Right forelimb (tissue), 1 donor: ENCODE measurements around the gene GREM1.

ENCODE experiments used
- DNase-seq: peaks from one replicate; pipeline ENCODE4 v3.0.0-alpha.2; 2018

Gene GREM1

DNA sequence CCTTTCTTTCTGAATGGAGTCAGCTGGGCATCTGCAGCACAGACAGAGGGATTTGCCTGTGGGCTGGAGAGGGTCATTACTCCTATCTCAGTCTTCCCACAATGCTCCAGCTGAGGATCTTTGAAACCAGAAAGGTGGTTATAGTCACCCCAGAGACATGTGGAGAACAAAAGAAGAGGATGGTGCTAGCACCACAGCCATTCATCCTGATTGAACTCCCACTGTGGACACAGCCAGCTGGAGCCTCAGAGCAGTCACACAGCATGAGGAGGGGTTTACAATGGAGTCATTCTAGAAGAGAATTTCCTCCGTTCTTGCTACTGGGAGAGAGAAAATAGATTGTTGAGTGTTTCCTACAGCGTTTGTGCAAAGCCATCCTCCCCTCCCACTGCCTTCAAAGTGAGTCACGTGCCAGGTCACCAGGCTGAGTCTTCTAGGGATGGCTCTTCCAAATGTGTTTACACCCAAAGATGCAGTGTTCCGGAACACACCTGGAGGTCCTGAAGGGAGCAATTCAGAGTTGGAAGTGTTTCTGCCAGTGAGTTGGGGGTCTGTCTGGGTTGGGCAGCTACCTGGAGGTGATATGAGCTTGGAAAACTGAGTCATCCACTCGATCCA, 18.9 kb upstream of the GREM1 start:
- DNase-seq = no peak

DNA sequence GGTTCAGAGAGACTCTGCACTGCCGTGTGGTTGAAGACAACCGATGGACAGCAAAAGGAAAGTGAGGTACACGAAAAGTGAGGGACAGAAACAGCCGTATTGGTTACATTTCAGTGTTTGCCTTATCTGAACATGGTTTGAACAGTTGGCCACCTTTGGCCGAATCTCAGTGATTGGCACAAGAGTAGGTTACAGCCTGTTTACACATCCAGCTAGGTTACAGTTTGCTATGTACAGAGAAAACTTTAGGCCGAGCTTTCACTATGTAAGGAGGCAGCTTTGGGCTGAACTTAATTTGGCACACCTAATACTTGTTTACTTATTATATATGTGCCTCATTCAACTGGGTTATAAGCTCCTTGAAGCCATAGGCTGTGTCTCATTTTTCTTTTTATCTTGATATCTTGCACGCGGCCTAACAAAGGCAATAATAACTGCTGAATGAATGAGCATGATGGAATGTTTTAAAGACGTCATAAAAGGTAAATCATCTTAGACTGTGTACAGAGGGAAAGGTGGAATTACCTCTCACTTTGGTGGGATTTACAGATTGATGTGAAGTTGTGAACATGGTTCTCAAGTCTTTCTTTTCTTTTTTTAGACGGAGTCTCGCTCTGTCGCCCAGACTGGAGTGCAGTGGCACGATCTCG, 17.2 kb upstream of the GREM1 start:
- DNase-seq = no peak

DNA sequence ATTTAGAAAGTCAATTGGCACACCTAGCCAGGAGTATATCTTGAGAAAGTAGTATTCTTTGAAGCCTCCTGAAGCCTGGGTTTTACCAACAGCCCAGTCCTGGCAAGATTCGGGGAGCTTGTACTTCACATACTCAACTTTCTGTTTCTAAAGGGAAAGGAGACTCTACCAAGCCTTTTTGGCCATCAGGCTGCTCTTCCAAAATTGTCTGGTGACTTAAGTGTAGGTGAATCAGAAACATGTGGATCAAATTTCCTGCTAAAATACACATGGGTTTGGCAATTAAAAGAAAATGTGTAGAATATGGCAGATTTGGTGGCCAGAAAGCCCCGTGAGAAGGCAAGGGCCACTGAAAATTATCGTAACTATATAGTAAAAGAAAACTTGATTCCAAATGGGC, 15.9 kb upstream of the GREM1 start:
- no peak for DNase-seq

DNA sequence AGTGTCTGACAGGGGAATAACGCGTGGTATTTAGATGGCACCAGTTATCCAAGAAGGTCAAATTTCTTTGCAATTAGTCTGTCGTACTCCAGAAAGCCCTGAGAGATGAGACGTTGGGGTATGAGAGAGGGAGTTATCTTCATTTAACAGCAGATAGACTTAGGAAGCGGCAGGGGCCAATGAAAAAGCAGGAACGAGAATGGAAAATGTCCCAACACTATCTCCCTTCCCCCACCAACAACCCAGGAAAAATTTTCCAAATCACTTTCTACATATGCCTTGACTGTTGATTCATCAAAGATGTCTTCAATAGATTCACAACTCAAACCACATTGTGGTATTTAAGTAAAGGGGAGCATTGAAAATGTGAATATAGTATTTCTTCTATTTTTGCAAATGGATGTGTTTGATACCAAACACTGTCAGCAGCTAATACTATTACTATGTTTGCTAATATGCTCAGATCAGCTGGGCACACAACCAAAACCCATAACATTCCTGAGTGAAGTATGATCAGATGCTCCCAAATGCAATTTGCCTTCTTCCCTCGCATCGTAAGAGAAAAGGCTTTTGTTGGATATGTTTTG, 13.3 kb upstream of the GREM1 start:
- no peak for DNase-seq

DNA sequence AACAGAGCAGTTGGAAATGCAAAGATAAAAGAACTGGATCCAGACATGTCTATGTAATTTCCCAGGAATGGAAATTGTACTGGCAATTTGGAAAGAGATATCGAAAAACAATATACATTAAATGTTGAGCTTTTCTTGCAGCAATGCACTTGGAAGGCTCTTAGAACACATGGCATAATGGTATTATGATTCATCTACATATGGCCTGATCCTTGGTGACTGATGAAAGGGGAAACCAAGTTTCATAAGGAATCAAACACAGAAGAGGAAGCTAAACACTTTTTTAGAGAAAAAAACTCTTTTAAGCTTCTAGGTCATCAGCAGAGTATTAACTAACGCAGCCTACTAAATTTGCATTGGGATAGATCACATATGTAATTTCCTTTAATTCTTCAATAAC, 12.4 kb upstream of the GREM1 start:
- DNase-seq = no peak

DNA sequence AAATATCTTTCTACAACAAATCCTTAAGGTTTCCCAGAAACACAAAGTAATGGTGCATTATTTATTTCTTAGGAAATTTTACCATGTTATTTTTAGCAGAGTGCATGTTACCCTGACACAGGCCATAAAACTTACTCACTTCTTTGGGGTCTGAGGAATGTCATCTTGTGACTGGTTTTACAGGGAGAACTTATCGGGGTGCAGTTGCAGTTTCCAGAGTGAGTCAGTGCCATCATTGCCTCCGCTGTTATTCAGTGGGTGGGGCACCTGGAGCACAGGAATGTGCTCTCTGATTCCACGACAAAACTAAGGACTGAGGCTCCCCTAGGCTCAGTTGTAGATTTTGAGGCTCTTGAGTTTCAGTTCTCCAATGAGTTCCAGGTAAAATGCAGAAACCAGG, 11.1 kb upstream of the GREM1 start:
- no peak for DNase-seq

DNA sequence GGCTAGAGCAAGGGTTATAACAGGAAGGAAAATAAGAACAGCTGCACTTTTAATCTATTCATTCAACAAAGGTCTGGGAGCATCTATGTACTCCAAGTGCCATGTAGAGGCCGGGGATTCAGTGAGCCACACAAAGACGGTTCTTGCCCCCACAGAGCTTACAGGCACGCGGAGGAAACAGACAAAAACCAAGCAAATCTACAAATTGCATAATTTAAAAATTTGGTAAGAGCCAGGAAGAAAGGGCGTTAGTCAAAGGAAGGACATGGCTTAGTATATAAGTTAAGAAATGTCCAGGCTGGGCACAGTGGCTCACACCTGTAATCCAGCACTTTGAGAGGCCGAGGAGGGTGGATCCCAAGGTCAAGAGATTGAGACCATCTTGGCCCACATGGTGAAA, 10.4 kb upstream of the GREM1 start:
- DNase-seq = no peak

DNA sequence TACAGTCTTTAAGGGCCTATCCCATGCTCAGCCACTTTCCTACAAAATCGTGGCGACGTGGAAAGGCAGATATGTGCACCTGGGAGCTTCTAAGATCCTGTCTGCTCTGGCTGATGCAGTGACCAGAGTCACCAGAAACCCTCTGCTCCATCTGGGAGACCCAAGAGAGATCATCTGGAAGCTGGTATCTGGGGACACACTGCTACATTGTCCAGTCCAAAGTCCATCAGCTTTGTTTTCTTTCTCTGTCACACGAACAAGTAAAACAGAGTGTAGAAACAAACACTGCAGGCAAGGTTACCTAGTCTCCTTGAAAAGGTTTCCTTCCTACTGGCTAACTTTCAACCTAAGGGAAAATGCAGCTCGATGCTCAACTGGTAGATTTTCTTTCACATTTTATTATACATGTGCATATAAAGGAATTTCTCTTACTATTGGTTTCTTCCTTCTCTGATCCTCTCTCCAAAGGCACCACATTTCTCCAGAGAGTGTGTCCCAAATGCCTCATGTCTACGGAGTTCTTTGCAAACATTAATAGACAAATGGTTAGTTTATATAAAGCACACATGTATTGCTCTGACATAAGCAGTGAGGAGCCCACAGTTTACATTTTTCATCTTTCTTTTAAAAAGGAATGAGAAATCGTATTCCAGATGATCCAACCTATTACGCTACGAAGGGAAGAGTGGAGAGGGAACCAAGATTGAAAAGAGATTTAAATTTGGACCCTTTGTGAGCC, 8.3 kb upstream of the GREM1 start:
- DNase-seq = no peak

DNA sequence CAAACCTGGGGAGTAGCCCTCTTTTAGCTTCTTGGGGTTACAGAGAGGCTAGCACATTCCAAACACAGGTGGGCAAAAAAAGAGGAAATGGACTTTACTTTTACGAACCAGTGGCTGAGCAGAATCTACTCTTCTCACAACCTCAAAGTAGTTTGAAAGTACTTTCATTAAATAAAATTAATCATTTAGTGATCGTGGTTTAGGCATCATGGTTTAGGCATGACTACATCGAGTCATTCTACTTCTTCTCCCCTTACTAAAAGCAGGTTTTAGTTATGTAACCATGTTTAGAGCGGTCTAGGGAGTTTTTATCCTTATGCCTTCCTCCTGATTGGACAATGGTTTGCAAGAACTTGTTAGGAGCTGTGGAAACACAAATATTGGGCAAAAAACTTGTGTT, 2.5 kb upstream of the GREM1 start:
- no peak for DNase-seq

DNA sequence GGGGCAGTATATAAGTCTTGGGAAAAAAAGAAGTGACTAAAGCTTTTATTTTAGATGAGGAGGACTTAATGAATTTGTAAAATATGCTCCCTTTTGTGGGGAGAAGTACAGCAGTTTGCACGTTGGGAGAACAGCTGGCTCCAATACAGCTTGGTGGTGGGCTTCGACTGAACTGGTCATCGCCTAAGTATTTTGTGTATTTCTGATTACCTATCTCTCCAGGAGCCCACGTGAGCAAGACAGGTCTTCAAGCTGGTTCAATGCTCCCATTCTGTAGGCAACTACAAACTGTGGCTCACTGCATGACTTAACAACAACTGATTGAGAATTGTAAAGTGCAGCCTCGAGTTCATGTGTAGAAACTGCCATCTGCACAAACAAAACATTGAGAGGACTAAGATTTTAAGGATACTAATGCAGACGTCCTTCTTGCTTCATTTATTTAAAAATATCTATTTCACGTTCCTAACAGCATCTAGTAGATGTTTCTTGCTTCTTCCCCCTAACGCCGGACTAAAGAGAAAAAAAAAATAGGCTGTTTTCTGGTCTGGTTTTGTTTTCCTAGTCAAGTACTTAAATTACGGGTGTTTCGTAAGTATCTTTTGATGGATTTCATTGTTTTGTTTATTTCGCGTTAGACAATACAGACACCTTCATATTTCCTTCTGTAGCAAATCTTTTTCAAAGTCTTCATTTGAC, 1.4 kb upstream of the GREM1 start:
- no peak for DNase-seq

DNA sequence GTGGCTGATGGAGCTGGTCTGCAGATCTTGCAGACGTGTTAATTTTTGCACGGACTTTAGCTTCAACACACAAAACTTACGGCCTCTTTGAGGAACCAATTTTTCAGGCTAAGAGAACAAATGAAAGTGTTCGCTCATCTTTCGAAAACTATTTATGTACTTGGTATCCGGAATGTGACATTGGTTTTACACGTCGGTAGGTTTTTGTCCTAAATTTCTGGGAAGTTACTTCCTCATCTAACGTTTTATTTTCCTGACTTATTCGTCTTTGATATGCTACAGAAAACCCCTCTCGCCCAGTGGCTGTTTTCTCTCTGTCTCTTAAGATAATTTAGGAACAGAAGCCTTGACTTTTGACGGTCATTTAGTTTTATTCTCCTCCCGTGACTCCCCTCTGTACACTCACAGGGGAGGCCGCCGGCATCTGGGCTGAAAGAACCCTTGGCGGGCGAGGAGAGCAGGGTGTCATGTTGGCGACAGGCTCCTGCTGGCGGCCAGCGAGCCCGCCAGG, 834 bp upstream of the GREM1 start:
- DNase-seq = peak; percentile 53

DNA sequence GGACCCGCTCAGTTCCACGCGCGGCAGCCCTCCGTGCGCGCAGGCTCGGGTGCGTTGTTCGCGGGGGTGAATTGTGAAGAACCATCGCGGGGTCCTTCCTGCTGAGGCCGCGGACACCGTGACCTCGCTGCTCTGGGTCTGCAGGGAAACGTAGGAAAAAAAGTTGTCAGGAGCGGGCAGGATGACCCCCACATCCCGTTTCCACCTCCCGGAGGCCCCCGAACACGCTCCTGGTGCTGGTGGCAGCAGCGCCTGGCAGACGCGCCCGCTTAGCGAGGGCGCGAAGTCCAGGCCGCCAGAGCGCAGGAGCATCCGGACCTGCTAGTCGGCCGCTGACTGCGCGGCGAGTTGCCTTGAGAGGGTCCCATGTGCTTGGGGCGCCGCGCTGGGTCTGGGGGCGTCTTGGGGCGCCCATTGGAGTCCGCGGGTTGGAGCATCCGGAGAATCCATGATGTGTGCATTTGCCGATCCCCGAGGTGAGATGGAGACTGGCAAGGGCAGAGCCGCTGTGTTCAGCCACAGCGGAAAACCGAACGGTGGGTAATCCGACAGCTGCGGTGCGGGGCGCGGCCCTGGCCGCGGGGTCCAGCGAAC, 520 bp downstream of the GREM1 start:
- DNase-seq = peak; percentile 56

DNA sequence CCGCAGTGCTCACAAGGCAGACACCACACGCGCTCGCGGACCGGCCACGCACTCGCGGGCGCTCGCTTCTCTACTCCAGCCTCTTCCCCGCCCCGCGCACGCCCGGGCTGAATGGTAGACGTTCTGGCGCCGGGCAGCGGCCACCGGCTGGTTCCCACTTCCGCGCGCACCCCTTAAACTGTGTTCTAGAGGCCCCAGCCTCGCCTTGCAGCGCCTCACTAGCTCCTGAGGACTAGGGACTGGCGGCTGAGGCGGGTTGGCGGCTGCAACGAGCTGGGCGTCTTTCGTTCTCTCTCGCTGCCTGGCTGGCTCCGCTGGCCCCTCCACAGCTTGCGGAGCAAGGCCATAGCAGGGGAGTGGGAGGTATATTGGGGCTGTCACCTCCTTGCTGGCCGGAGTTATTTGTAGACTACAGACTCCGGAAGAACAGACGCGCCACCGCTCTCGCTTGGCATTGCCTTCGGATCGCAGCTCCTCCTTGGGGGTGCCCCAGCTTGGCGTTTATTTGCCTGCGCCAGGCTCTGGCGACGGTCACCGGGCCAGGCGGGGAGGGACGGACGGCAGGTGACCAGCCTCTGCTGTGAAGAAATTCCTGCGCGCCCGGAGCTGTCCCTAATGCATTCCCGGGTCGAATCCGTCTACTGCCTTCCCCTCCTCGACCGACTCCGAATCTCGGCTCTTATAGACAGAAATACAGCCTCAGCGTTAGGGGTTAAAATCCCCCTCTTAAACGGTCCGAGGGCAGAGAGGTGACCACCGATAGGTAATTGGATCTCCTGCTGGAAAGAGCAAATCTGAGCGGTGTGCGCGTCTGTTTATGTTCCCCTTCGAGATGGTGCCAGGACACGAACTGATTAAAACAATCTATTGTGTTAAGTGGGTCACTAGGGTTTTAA, 1.3 kb downstream of the GREM1 start:
- DNase-seq = peak; percentile 63

DNA sequence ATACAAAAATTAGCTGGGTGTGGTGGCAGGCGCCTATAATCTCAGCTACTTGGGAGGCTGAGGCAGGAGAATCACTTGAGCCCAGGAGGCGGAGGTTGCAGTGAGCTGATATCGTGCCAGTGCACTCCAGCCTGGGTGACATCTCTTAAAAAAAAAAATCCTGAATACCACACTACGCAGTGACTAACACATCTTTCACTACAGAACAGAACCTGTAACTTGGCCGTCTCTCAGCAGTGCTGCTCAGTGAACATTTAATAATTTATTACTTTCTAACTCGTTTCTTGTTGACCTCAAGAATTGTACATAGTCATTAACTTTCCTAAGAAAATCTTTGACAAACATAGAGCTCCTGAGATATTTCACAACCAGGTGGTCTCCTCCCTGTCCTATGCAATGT, 3.8 kb downstream of the GREM1 start:
- DNase-seq = no peak

DNA sequence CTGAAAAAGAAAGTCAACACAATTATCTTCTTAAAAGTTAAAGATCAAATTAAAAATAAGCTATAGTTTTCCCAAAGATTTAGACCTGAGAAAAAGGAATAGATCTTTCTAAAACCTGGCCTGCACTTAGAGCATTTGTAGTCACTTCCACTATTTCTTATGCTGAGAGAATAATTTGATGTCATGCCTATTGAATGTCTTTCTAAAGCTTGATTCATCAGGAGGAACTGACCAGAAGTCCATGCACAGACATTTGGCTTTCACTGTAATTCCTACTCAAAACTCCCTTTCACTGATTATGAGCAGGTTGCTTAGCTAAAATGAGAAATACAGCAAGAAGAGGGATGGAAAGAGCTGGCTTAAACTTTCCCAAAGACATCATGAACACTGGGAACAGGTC, 4.3 kb downstream of the GREM1 start:
- no peak for DNase-seq

DNA sequence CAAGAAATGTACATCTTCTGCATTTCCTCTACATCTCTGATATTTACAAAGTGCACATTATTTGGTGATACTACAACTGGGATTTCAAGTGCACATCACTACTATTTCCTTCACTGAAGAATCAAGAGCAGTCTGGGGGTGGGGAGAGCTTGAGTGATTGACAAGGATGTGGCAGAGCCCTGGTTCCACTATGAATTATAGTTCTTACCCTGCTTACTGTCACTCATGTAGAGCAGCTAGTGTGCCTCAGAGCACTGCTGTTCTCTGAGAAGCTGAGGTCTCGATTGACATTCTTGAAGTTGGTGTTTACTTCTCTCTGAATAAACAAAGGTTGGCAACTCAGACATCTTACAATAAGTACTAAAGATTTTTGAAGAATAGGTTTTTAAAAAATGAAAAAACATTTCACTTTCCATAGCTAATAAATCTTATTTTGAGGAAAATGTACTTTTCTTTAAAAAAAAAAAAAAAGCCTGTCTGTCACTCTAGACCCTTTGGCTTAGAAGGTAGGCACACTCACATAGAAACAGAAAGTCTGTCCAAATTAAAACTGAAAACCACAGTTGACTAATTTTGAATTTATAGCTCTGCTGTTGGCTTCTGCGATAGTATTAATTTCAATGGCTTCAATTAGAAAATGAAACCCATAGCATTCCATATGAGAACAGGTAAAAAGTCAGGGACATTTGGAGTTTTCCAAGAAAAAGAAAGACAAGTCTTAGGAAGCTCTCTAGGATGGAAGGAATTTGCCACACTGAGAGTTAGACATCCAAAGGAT, 5.6 kb downstream of the GREM1 start:
- DNase-seq = no peak

DNA sequence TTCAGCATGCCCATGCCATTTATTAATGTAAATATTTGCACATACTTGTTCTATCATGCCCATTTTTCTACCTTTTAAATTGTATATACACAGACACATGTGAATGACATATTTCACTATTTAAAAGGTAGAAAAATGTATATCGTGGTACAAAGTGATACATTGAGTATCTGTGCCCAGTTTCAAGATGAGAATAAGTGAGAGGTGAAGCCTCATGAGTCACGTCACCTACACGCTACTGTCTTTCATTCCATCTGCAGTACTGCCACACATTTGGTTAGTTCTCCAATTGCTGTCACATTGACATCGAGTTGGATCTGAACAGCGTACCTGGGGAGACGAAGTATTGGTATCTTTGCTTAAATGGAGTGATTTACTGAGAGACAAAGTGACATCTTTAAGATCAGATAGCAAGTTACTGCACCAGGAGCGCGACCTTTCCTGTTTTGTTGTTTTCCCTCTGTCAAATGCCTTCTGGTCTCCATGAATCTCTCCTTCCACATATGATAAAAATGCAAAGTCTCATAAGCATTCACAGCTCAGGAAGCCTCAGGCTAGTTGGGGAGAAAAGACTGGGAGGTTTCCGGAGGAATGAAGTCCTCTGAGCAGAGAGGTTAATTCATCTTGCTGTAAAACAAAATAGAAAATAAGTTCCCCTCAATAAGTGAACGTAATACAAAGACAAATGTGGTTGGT, 12.0 kb downstream of the GREM1 start:
- no peak for DNase-seq

DNA sequence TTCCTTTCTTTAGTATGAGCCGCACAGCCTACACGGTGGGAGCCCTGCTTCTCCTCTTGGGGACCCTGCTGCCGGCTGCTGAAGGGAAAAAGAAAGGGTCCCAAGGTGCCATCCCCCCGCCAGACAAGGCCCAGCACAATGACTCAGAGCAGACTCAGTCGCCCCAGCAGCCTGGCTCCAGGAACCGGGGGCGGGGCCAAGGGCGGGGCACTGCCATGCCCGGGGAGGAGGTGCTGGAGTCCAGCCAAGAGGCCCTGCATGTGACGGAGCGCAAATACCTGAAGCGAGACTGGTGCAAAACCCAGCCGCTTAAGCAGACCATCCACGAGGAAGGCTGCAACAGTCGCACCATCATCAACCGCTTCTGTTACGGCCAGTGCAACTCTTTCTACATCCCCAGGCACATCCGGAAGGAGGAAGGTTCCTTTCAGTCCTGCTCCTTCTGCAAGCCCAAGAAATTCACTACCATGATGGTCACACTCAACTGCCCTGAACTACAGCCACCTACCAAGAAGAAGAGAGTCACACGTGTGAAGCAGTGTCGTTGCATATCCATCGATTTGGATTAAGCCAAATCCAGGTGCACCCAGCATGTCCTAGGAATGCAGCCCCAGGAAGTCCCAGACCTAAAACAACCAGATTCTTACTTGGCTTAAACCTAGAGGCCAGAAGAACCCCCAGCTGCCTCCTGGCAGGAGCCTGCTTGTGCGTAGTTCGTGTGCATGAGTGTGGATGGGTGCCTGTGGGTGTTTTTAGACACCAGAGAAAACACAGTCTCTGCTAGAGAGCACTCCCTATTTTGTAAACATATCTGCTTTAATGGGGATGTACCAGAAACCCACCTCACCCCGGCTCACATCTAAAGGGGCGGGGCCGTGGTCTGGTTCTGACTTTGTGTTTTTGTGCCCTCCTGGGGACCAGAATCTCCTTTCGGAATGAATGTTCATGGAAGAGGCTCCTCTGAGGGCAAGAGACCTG, 13.2 kb downstream of the GREM1 start:
- peak; percentile 58 for DNase-seq

DNA sequence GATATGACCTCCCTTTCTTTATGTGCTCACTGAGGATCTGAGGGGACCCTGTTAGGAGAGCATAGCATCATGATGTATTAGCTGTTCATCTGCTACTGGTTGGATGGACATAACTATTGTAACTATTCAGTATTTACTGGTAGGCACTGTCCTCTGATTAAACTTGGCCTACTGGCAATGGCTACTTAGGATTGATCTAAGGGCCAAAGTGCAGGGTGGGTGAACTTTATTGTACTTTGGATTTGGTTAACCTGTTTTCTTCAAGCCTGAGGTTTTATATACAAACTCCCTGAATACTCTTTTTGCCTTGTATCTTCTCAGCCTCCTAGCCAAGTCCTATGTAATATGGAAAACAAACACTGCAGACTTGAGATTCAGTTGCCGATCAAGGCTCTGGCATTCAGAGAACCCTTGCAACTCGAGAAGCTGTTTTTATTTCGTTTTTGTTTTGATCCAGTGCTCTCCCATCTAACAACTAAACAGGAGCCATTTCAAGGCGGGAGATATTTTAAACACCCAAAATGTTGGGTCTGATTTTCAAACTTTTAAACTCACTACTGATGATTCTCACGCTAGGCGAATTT, 14.9 kb downstream of the GREM1 start:
- DNase-seq = no peak
